ENCODE measurements around the gene CERS6. TPM values are rescaled to one million over a fixed set of nuclear protein-coding genes. Genes with fewer than 3 reads are reported as not detected.
A peak's percentile ranks its signal among the peaks of the same experiment; 100 is the strongest.

Gene CERS6
- total and polyA plus RNA-seq, 4 donors = 4.2 to 20.4 (median 10.1) TPM

DNA sequence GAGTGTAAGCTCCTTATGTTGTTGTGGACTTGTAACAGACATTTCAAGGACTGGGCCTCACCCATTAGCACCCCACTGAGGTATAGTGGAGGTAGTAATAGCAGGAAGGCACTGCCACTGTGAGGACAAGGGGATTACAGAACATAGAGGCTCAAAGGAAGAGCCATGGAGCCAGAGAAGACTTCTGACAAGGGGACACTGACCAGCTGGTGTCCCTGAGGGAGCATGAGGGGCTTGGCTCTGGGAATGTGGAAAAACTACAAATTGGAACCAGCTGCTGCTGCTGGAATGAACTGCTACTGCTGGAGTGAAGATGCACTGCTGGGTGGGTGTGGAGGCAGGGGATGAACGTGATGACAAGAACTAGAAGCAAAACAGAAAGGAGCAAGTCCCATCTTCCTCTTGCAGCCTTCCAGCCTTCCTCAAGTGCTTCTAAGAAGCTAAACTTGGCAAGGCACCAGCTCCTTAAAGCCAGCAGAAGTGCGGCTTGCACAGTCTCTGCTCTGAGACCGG, 179.0 kb downstream of the CERS6 start (continued):
- TF ChIP-seq, protein P1, sequence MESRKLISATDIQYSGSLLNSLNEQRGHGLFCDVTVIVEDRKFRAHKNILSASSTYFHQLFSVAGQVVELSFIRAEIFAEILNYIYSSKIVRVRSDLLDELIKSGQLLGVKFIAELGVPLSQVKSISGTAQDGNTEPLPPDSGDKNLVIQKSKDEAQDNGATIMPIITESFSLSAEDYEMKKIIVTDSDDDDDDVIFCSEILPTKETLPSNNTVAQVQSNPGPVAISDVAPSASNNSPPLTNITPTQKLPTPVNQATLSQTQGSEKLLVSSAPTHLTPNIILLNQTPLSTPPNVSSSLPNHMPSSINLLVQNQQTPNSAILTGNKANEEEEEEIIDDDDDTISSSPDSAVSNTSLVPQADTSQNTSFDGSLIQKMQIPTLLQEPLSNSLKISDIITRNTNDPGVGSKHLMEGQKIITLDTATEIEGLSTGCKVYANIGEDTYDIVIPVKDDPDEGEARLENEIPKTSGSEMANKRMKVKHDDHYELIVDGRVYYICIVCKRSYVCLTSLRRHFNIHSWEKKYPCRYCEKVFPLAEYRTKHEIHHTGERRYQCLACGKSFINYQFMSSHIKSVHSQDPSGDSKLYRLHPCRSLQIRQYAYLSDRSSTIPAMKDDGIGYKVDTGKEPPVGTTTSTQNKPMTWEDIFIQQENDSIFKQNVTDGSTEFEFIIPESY (IDR thresholded peaks at IDR 0.05) = no peak
- TF ChIP-seq RAD21 (IDR thresholded peaks at IDR 0.05) (peak; percentile 12 to 35), FOXA2 (IDR thresholded peaks at IDR 0.05) (no peak)

DNA sequence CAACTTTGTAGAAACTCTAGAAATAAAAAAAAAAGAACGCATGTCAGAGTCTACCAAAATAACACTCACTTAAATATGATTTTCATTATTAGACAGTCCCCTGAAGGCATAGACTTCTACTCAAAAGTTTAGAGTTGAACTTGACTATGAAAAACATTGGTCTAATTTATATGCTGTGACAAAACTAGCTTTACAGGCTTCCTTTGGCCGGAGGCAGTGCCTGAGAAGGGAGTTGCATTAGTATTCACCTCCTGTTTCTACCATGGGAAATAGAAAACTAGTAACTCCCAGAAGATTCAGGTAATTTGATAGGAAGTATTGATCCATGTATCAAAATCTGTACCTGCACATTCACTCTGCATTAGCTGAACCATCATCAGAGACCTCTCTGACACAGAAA, 182.9 kb downstream of the CERS6 start:
- no peak overlapping the region for H3K27ac ChIP-seq (ENCODE audit: low read depth in 1 of 2, low read length in 2 of 2)
- no peaks in the 10 kb centered on the region for H3K9me3 ChIP-seq (ENCODE audit: control insufficient read depth in 4 of 4, low read length in 3 of 4)
- H3K9ac ChIP-seq (ENCODE audit: low read depth in 1 of 2, low read length in 2 of 2) = no peak overlapping the region
- no peak for DNase-seq (ENCODE audit: low spot score)
- no peaks in the 10 kb centered on the region for H3K4me1 ChIP-seq (ENCODE audit: control insufficient read depth in 4 of 4, insufficient read depth in 4 of 4, low read length in 3 of 4)
- 90% methylated on average over 2 of the region's 2 CpGs for WGBS
- no peaks in the 10 kb centered on the region for H3K27me3 ChIP-seq (ENCODE audit: control insufficient read depth in 4 of 4, insufficient read depth in 4 of 4, low read length in 3 of 4)
- no peak overlapping the region for H3K4me3 ChIP-seq (ENCODE audit: low read depth in 1 of 3, low read length in 3 of 3)
- TF ChIP-seq, protein P2, sequence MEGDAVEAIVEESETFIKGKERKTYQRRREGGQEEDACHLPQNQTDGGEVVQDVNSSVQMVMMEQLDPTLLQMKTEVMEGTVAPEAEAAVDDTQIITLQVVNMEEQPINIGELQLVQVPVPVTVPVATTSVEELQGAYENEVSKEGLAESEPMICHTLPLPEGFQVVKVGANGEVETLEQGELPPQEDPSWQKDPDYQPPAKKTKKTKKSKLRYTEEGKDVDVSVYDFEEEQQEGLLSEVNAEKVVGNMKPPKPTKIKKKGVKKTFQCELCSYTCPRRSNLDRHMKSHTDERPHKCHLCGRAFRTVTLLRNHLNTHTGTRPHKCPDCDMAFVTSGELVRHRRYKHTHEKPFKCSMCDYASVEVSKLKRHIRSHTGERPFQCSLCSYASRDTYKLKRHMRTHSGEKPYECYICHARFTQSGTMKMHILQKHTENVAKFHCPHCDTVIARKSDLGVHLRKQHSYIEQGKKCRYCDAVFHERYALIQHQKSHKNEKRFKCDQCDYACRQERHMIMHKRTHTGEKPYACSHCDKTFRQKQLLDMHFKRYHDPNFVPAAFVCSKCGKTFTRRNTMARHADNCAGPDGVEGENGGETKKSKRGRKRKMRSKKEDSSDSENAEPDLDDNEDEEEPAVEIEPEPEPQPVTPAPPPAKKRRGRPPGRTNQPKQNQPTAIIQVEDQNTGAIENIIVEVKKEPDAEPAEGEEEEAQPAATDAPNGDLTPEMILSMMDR (IDR thresholded peaks at IDR 0.05; ENCODE audit: low read depth, low read length, missing input control) = no peak
- no peak for TF ChIP-seq FOXA2 (IDR thresholded peaks at IDR 0.05)
- TF ChIP-seq RAD21 (IDR thresholded peaks at IDR 0.05) = no peak
- TF ChIP-seq, protein P3, sequence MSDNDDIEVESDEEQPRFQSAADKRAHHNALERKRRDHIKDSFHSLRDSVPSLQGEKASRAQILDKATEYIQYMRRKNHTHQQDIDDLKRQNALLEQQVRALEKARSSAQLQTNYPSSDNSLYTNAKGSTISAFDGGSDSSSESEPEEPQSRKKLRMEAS (IDR thresholded peaks at IDR 0.05) = no peak
- TF ChIP-seq, protein P4, sequence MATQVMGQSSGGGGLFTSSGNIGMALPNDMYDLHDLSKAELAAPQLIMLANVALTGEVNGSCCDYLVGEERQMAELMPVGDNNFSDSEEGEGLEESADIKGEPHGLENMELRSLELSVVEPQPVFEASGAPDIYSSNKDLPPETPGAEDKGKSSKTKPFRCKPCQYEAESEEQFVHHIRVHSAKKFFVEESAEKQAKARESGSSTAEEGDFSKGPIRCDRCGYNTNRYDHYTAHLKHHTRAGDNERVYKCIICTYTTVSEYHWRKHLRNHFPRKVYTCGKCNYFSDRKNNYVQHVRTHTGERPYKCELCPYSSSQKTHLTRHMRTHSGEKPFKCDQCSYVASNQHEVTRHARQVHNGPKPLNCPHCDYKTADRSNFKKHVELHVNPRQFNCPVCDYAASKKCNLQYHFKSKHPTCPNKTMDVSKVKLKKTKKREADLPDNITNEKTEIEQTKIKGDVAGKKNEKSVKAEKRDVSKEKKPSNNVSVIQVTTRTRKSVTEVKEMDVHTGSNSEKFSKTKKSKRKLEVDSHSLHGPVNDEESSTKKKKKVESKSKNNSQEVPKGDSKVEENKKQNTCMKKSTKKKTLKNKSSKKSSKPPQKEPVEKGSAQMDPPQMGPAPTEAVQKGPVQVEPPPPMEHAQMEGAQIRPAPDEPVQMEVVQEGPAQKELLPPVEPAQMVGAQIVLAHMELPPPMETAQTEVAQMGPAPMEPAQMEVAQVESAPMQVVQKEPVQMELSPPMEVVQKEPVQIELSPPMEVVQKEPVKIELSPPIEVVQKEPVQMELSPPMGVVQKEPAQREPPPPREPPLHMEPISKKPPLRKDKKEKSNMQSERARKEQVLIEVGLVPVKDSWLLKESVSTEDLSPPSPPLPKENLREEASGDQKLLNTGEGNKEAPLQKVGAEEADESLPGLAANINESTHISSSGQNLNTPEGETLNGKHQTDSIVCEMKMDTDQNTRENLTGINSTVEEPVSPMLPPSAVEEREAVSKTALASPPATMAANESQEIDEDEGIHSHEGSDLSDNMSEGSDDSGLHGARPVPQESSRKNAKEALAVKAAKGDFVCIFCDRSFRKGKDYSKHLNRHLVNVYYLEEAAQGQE (IDR thresholded peaks at IDR 0.05) = no peak
- TF ChIP-seq JUND (IDR thresholded peaks at IDR 0.05) = no peak
- no peak for TF ChIP-seq RXRA (IDR thresholded peaks at IDR 0.05)
- no peak for TF ChIP-seq GABPA (IDR thresholded peaks at IDR 0.05 in 1 of 2, conservative IDR thresholded peaks at IDR 0.05 in 1 of 2)
- TF ChIP-seq, protein P5, sequence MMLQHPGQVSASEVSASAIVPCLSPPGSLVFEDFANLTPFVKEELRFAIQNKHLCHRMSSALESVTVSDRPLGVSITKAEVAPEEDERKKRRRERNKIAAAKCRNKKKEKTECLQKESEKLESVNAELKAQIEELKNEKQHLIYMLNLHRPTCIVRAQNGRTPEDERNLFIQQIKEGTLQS (IDR thresholded peaks at IDR 0.05) = no peak
- TF ChIP-seq, protein P1 (IDR thresholded peaks at IDR 0.05) = no peak
- no peak for TF ChIP-seq TAF1 (conservative IDR thresholded peaks at IDR 0.05)
- TF ChIP-seq YY1 (IDR thresholded peaks at IDR 0.05) = no peak
- no peak for TF ChIP-seq HNF4A (conservative IDR thresholded peaks at IDR 0.05)
- no peak for TF ChIP-seq FOXA1 (IDR thresholded peaks at IDR 0.05)
- no peak for TF ChIP-seq EGR1 (IDR thresholded peaks at IDR 0.05; ENCODE audit: low read depth in 2 of 2)
- no peak for TF ChIP-seq SP1 (IDR thresholded peaks at IDR 0.05)
- TF ChIP-seq HNF4G (IDR thresholded peaks at IDR 0.05) = no peak
- H3K36me3 ChIP-seq (ENCODE audit: control insufficient read depth in 4 of 4, insufficient read depth in 3 of 4, low read depth in 1 of 4, low read length in 3 of 4) = peaks cover 0 to 1% (median 0%) of the 10 kb centered on the region in 4 donors

Measured in liver (tissue), 9 donors.